SK-N-SH (cell line): ENCODE data around the gene GRK2. TPM values are rescaled to one million over a fixed set of nuclear protein-coding genes. Genes with fewer than 3 reads are reported as not detected.

ENCODE experiments used
- CTCF ChIA-PET: fragments of 300-600, 350-600 bp; formaldehyde crosslinking; extraction: SDS; loops from one replicate; lab custom pipeline; 2021; lab: Yijun Ruan, JAX
- POLR2A ChIA-PET: fragments of 350-600 bp; sonication (Branson Sonifier 250); formaldehyde crosslinking; extraction: SDS; loops from one replicate; lab custom pipeline; 2020; ENCODE audit warnings: antibody characterized with exemption, inconsistent platforms; lab: Yijun Ruan, JAX
- DNase-seq: peaks from one replicate; pipeline ENCODE4 v3.0.0; 2012
- H2AFZ ChIP-seq: fragments of 200-600 bp; sonication (generic); 2 replicates; pipeline ENCODE4 v1.8.1; 2016; ENCODE audit warnings: antibody characterized with exemption, mild to moderate bottlenecking, low read depth
- H3F3A ChIP-seq: fragments of 200-600 bp; sonication (generic); replicated peaks from 2 replicates; pipeline ENCODE3; 2016; ENCODE audit warnings: antibody characterized with exemption, mild to moderate bottlenecking; ENCODE audit not compliant: insufficient read depth
- H3K27ac ChIP-seq, 2 experiments: fragments of 200-500 bp in 1 of 2; fragments of 200-600 bp in 1 of 2; sonication (Bioruptor generic) in 1 of 2; sonication (generic), shearing (Covaris generic) in 1 of 2; 2 replicates each; pipeline versions ENCODE4 v1.5.1 to v1.6.1; 2014 to 2016; ENCODE audit warnings: low read depth in 2 of 2, inconsistent platforms in 1 of 2, low read length in 1 of 2, mild to moderate bottlenecking in 1 of 2, mixed read lengths in 1 of 2
- H3K27me3 ChIP-seq: fragments of 200-600 bp; sonication (generic), shearing (Covaris generic); 2 replicates; pipeline ENCODE4 v1.6.1; 2016; ENCODE audit warnings: mixed run types; ENCODE audit not compliant: insufficient read depth
- H3K36me3 ChIP-seq, 2 experiments: fragments of 200-500 bp in 1 of 2; fragments of 200-600 bp in 1 of 2; sonication (Bioruptor generic) in 1 of 2; sonication (generic) in 1 of 2; replicated peaks in 1 of 2; 2 replicates each; pipeline versions ENCODE3 to v1.5.1; 2014 to 2016; ENCODE audit warnings: low read length in 1 of 2, mild to moderate bottlenecking in 1 of 2; ENCODE audit not compliant: insufficient read depth in 2 of 2, control insufficient read depth in 1 of 2
- H3K4me1 ChIP-seq, 2 experiments: fragments of 200-500 bp in 1 of 2; fragments of 200-600 bp in 1 of 2; sonication (Bioruptor generic) in 1 of 2; sonication (generic), shearing (Covaris generic) in 1 of 2; 2 replicates each; pipeline versions ENCODE4 v1.5.1 to v1.6.1; 2014 to 2016; ENCODE audit warnings: low read depth in 1 of 2, low read length in 1 of 2, mixed run types in 1 of 2; ENCODE audit not compliant: insufficient read depth in 2 of 2, control insufficient read depth in 1 of 2
- H3K4me2 ChIP-seq: fragments of 200-600 bp; sonication (generic), shearing (Covaris generic); 2 replicates; pipeline ENCODE4 v1.6.1; 2017; ENCODE audit warnings: mixed run types
- H3K4me3 ChIP-seq, 2 experiments: fragments of 200-500 bp in 1 of 2; fragments of 200-600 bp in 1 of 2; sonication (Bioruptor generic) in 1 of 2; sonication (generic), shearing (Covaris generic) in 1 of 2; 2 replicates each; pipeline versions ENCODE4 v1.5.1 to v1.8.1; 2014 to 2016; ENCODE audit warnings: low read depth in 2 of 2, inconsistent platforms in 1 of 2, low read length in 1 of 2, mild to moderate bottlenecking in 1 of 2, mixed read lengths in 1 of 2, moderate library complexity in 1 of 2
- H3K79me2 ChIP-seq: fragments of 200-600 bp; sonication (generic); 2 replicates; pipeline ENCODE4 v1.8.1; 2017; ENCODE audit warnings: mild to moderate bottlenecking; ENCODE audit not compliant: insufficient read depth
- H3K9ac ChIP-seq: fragments of 200-600 bp; sonication (generic); 2 replicates; pipeline ENCODE4 v1.6.1; 2017; ENCODE audit warnings: mixed run types
- H3K9me2 ChIP-seq: fragments of 200-600 bp; sonication (generic); 2 replicates; pipeline ENCODE4 v1.6.1; 2017; ENCODE audit warnings: mixed run types
- H3K9me3 ChIP-seq: fragments of 200-600 bp; sonication (generic); 2 replicates; pipeline ENCODE4 v1.6.1; 2017; ENCODE audit warnings: mixed run types, mild to moderate bottlenecking, moderate library complexity
- H4K20me1 ChIP-seq: fragments of 200-600 bp; sonication (generic); 2 replicates; pipeline ENCODE4 v1.6.1; 2017; ENCODE audit warnings: mild to moderate bottlenecking, mixed run types; ENCODE audit not compliant: insufficient read depth
- EP300 ChIP-seq, 2 experiments: IDR thresholded peaks; 2 replicates each; pipeline versions ENCODE4 v1.4.0 to v1.6.1; 2012; ENCODE audit warnings: borderline replicate concordance in 1 of 2, low read depth in 1 of 2, low read length in 1 of 2
- FOXJ3 ChIP-seq: sonication (generic); formaldehyde crosslinking; IDR thresholded peaks from 2 replicates; pipeline ENCODE4 v1.5.1; 2020; ENCODE audit warnings: mild to moderate bottlenecking, missing genetic modification reagents
- GABPA ChIP-seq: IDR thresholded peaks from 2 replicates; pipeline ENCODE4 v1.4.0; 2012; ENCODE audit warnings: low read depth, mild to moderate bottlenecking
- MEF2A ChIP-seq: IDR thresholded peaks from 2 replicates; pipeline ENCODE4 v1.4.0; 2012; ENCODE audit warnings: low read depth, borderline replicate concordance
- MXI1 ChIP-seq: IDR thresholded peaks from 2 replicates; pipeline ENCODE4 v1.6.1; 2012; ENCODE audit warnings: mild to moderate bottlenecking, low read depth, low read length, improper control_type of control experiment
- NFIC ChIP-seq: IDR thresholded peaks from 2 replicates; pipeline ENCODE4 v1.4.0; 2012; ENCODE audit warnings: borderline replicate concordance
- NRF1 ChIP-seq: IDR thresholded peaks from 2 replicates; pipeline ENCODE4 v1.6.1; 2012; ENCODE audit warnings: low read depth, mild to moderate bottlenecking, low read length
- POLR2AphosphoS5 ChIP-seq: IDR thresholded peaks from 2 replicates; pipeline ENCODE4 v1.6.1; 2012; ENCODE audit warnings: low read depth, low read length
- RFX5 ChIP-seq: IDR thresholded peaks from 2 replicates; pipeline ENCODE4 v1.6.1; 2012; ENCODE audit warnings: mild to moderate bottlenecking, improper control_type of control experiment, low read length
- SMC3 ChIP-seq: IDR thresholded peaks from 2 replicates; pipeline ENCODE4 v1.6.1; 2012; ENCODE audit warnings: low read depth, low read length, improper control_type of control experiment
- TAF1 ChIP-seq: IDR thresholded peaks from 2 replicates; pipeline ENCODE4 v1.6.1; 2012; ENCODE audit warnings: low read depth, mild to moderate bottlenecking, low read length, moderate library complexity, borderline replicate concordance
- TCF12 ChIP-seq: IDR thresholded peaks from 2 replicates; pipeline ENCODE4 v1.4.0; 2012
- TEAD4 ChIP-seq: IDR thresholded peaks from 2 replicates; pipeline ENCODE4 v1.4.0; 2012; ENCODE audit warnings: mild to moderate bottlenecking, borderline replicate concordance; ENCODE audit not compliant: insufficient read depth
- WGBS: methylation state at CpG from one replicate; pipeline ENCODE4 v1.1.6; 2017; ENCODE audit warnings: low lambda C conversion rate; 5-methylcytosine and 5-hydroxymethylcytosine counted together
- polyA plus RNA-seq, 3 experiments: library from polyadenylated mRNA; depleted of rRNA; stranded (reverse); fragments of >200 nt; gene quantifications; 2 replicates each; pipeline ENCODE4 v1.2.3, GENCODE V29; 2012
- TF ChIP-seq, protein P1 (sequence below): fragments of 200-600 bp; sonication (generic); IDR thresholded peaks from 2 replicates; pipeline ENCODE4 v1.6.1; 2017; ENCODE audit warnings: antibody characterized with exemption, mild to moderate bottlenecking, moderate library complexity
- TF ChIP-seq, protein P2 (sequence below): IDR thresholded peaks from 2 replicates; pipeline ENCODE4 v1.4.0; 2012; ENCODE audit warnings: low read depth
- TF ChIP-seq, protein P3 (sequence below): IDR thresholded peaks from 2 replicates; pipeline ENCODE4 v1.6.1; 2012; ENCODE audit warnings: mild to moderate bottlenecking, low read depth, low read length, moderate library complexity
- TF ChIP-seq, protein P4 (sequence below): fragments of 150-350 bp; IDR thresholded peaks from 2 replicates; pipeline ENCODE4 v1.6.1; 2017; ENCODE audit warnings: antibody characterized with exemption, low read length, low read depth, borderline replicate concordance

Gene GRK2
- polyA plus RNA-seq, 1 of the 3 experiments (the other 2 are of a cell fraction), result 48.5 TPM

DNA sequence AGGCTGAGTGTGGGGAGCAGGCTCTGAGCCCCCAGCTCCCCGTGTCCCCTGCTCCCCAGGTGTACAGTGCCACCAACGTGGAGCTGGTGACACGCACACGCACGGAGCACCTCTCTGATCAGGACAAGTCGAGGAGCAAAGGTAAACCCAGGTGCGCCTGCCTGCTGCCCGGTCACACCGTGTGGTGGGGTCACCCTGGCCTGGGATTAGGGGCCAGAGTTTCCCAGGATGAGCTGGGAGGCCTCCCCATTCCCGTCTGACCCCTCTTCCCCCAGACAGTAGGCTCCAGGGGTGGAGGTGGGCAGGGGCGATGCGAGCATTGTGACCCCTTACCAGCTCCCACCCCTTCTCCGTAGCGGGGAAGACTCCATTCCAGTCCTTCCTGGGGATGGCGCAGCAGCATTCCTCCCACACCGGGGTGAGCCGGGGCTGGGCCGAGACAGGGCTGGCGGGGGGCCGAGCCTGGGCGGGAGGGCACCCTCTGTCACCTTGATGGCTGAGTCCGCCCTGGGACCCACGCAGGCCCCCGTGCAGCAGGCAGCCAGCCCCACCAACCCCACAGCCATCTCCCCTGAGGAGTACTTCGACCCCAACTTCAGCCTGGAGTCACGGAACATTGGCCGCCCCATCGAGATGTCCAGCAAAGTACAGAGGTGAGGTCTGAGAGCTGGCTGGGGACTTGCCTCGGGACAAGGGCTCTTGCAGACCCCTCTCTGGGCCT, 33.4 kb downstream of the GRK2 start:
- no peak for TF ChIP-seq SMC3
- TF ChIP-seq NRF1, result no peak
- no peak for TF ChIP-seq TCF12
- TF ChIP-seq, protein P1, sequence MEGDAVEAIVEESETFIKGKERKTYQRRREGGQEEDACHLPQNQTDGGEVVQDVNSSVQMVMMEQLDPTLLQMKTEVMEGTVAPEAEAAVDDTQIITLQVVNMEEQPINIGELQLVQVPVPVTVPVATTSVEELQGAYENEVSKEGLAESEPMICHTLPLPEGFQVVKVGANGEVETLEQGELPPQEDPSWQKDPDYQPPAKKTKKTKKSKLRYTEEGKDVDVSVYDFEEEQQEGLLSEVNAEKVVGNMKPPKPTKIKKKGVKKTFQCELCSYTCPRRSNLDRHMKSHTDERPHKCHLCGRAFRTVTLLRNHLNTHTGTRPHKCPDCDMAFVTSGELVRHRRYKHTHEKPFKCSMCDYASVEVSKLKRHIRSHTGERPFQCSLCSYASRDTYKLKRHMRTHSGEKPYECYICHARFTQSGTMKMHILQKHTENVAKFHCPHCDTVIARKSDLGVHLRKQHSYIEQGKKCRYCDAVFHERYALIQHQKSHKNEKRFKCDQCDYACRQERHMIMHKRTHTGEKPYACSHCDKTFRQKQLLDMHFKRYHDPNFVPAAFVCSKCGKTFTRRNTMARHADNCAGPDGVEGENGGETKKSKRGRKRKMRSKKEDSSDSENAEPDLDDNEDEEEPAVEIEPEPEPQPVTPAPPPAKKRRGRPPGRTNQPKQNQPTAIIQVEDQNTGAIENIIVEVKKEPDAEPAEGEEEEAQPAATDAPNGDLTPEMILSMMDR, result no peak
- TF ChIP-seq TAF1, result no peak
- TF ChIP-seq, protein P2, sequence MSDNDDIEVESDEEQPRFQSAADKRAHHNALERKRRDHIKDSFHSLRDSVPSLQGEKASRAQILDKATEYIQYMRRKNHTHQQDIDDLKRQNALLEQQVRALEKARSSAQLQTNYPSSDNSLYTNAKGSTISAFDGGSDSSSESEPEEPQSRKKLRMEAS, result no peak
- no peak for TF ChIP-seq TEAD4
- TF ChIP-seq MEF2A, result no peak
- TF ChIP-seq MXI1, result no peak
- TF ChIP-seq RFX5, result no peak
- Histone ChIP-seq H3K9ac (no peak overlapping the region), H3K27me3 (no peaks in the 10 kb centered on the region), H3K9me2 (no peaks in the 10 kb centered on the region), H3K4me2 (no peak overlapping the region), H3K36me3 (peaks cover 37 to 38% of the 10 kb centered on the region in 2 experiments), H2AFZ (no peak overlapping the region), H3K79me2 (peaks cover 37% of the 10 kb centered on the region), H3K4me3 (no peak overlapping the region), H3K27ac (no peak overlapping the region), H3F3A (peaks cover 11% of the 10 kb centered on the region), H4K20me1 (no peaks in the 10 kb centered on the region), H3K4me1 (peaks cover 13 to 16% of the 10 kb centered on the region in 2 experiments; a peak in 2 of 4 replicates), H3K9me3 (peaks cover 15% of the 10 kb centered on the region; the same call in 1 of the 2 replicates)
- WGBS, result 92% methylated on average over 9 of the region's 29 CpGs
- ChIA-PET CTCF (interaction anchor here (0.9 to 2.8 kb wide), 3 partner anchors 10 to 37 kb away, joined by 3 to 10 read pairs (median 3); partner anchors contain the start of gene ANKRD13D), POLR2A (no interaction called here)
- no peak for DNase-seq

DNA sequence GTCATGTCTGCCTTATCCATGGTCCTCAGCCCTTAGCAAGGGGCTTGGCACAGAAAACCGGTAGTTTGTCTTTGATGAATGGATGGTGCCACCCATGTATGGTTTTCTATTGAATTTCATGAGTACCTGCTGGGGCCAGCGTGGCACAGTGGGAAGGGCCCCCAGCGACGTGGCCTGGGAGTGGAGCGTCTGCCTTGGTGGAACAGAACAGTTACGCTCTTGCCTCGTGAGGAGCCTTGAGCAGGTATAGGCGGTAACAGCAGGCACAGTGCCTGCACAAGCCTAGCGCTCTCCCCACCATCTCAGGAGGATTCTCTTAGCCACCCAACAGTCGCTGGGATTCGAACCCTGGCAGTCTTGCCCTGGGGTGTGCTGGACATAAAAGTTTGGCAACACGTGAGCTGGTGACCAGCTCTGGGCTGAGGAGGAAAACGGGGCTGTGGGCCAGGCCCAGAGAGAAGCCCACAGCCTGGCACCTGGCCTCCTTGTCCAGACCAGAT, 34.0 kb downstream of the GRK2 start:
- WGBS, result 94% methylated on average over 10 of the region's 13 CpGs
- peaks cover 13 to 17% of the 10 kb centered on the region in 2 experiments; a peak in 2 of 4 replicates for H3K4me1 ChIP-seq
- no peak overlapping the region for H3K4me3 ChIP-seq

More for the DNA sequence above, 34.0 kb downstream of the GRK2 start:
- no peaks in the 10 kb centered on the region for H3K27me3 ChIP-seq
- no peaks in the 10 kb centered on the region for H4K20me1 ChIP-seq
- peaks cover 15% of the 10 kb centered on the region; the same call in 1 of the 2 replicates for H3K9me3 ChIP-seq
- no peaks in the 10 kb centered on the region for H3K9me2 ChIP-seq
- H3K27ac ChIP-seq, result no peak overlapping the region
- POLR2A ChIA-PET, result no interaction called here
- no peak for DNase-seq
- H3K79me2 ChIP-seq, result peaks cover 30% of the 10 kb centered on the region
- TF ChIP-seq GABPA (no peak), NFIC (no peak), EP300 (IDR thresholded peaks at IDR 0.05; ENCODE audit: borderline replicate concordance in 1 of 2, low read depth in 1 of 2, low read length in 1 of 2) (no peak), TEAD4 (no peak), FOXJ3 (CRISPR knock-in tag) (no peak), POLR2AphosphoS5 (no peak), TAF1 (no peak), MXI1 (no peak)
- TF ChIP-seq, protein P3, sequence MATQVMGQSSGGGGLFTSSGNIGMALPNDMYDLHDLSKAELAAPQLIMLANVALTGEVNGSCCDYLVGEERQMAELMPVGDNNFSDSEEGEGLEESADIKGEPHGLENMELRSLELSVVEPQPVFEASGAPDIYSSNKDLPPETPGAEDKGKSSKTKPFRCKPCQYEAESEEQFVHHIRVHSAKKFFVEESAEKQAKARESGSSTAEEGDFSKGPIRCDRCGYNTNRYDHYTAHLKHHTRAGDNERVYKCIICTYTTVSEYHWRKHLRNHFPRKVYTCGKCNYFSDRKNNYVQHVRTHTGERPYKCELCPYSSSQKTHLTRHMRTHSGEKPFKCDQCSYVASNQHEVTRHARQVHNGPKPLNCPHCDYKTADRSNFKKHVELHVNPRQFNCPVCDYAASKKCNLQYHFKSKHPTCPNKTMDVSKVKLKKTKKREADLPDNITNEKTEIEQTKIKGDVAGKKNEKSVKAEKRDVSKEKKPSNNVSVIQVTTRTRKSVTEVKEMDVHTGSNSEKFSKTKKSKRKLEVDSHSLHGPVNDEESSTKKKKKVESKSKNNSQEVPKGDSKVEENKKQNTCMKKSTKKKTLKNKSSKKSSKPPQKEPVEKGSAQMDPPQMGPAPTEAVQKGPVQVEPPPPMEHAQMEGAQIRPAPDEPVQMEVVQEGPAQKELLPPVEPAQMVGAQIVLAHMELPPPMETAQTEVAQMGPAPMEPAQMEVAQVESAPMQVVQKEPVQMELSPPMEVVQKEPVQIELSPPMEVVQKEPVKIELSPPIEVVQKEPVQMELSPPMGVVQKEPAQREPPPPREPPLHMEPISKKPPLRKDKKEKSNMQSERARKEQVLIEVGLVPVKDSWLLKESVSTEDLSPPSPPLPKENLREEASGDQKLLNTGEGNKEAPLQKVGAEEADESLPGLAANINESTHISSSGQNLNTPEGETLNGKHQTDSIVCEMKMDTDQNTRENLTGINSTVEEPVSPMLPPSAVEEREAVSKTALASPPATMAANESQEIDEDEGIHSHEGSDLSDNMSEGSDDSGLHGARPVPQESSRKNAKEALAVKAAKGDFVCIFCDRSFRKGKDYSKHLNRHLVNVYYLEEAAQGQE, result no peak
- TF ChIP-seq, protein P4, sequence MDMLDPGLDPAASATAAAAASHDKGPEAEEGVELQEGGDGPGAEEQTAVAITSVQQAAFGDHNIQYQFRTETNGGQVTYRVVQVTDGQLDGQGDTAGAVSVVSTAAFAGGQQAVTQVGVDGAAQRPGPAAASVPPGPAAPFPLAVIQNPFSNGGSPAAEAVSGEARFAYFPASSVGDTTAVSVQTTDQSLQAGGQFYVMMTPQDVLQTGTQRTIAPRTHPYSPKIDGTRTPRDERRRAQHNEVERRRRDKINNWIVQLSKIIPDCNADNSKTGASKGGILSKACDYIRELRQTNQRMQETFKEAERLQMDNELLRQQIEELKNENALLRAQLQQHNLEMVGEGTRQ, result no peak
- TF ChIP-seq, all 33 proteins: peak for 0
- Histone ChIP-seq H3F3A (peaks cover 11% of the 10 kb centered on the region), H3K36me3 (peaks cover 31 to 37% of the 10 kb centered on the region in 2 experiments), H3K4me2 (no peak overlapping the region), H3K9ac (no peak overlapping the region), H2AFZ (no peak overlapping the region)
- CTCF ChIA-PET, result interaction anchor here (1.2 to 5.1 kb wide), 3 partner anchors 12 to 17 kb away, joined by 3 to 37 read pairs (median 10); partner anchors contain the start of gene ANKRD13D
